Measurements from ENCODE around the gene KCNH5.

KCNH5 gene

DNA sequence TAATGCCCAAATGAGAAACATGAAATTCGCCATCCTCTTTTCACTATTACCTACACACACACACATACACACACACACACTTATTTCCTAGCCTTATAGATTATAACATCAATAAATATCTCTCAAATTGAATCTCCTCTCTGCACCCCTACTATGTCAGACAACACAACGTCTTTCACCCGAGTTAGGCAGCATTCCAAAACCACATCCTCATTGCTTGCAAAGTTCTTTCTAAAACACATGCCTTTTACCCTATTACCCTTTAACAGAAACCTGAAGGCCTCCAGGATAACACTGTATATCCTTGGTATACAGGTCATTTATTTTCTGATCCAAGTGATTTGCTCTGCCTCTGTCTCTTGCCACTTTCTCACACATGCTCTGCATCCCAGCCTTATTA lies 56.3 kb downstream of the KCNH5 start:
- no peak for DNase-seq (ENCODE audit: low read depth)

DNA sequence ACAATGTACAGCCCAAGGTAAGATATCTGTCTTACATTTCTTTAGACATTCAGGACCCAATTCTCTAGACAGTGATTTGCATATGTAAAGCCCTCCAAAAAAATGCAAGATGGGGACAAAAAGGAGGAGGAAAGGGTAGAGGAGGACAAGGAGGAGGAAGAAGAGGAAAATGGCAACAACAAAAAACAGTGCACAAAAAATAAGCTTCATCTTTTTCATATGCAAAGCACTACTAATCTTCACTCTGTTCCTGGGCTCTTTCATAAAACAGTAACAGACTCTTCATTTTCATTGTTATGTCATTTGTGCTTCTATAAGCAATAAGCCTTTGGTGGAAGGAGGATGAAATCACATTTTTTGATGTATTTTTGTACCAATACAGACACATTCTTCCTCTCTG lies 61.4 kb downstream of the KCNH5 start:
- DNase-seq (ENCODE audit: low read depth), result no peak

DNA sequence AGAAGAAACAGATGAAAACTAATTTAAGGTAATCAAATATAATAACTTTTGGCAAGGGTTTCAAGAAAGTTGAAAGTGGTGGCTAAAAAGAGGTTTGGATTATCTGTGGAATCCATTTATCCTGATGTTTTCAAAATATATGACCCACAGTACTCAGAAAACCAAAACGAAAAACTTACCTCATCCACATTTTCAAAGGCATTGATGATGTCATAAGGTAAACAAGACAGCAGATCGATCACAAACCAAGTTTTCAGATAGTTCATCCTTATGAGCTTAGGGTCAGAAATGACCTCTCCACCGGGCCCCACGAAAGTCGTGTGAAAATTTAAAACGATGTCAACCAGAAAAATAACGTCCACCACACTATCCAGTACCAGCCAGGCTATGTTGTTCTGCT lies 64.6 kb downstream of the KCNH5 start:
- DNase-seq (ENCODE audit: low read depth), result no peak

GRCh38 chr14:62957562-62957961 lies 87.7 kb downstream of the KCNH5 start:
- DNase-seq (ENCODE audit: low read depth), result no peak

- no peak for DNase-seq (ENCODE audit: low read depth)
Observed at GRCh38 chr14:62956413-62956812, 88.8 kb downstream of the KCNH5 start.

GRCh38 chr14:62954165-62954564 lies 91.1 kb downstream of the KCNH5 start:
- no peak for DNase-seq (ENCODE audit: low read depth)

GRCh38 chr14:62952226-62952625 lies 93.0 kb downstream of the KCNH5 start:
- no peak for DNase-seq (ENCODE audit: low read depth)

DNA sequence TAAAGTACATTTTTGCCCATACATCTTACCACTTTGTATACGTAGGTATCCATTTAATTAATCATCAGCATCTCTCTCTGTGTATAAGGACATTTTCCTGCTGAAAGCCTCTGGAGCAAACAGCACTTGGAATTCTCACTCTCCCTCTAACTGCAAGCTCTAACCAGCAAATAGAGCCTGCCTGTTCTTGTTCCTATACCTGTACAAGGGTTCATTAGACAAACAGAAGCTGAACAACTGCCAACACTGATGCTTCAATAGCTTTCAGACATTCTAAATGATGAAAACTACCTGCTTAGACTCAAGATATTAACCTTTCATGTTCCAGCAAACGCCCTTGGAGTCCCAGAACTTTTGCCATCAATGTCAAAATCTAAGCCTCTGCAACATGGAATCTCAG lies 98.0 kb downstream of the KCNH5 start:
- no peak for DNase-seq (ENCODE audit: low read depth)

DNA sequence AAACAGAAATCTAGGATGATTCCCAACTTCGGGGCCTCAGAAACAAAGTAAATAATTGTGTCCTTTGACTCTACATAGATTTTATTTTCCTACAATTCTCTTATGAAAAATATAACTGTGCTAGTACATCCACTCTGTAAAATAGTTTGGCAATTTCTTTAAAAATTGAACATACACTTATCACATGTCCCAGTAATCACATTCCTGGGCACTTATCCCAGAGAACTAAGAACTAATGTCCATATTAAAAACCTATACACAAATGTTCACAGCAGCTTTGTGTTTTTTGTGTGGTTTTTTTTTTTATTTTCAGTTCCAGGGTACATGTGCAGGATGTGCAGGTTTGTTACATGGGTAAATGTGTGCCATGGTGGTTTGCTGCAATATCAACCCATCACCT lies 99.0 kb downstream of the KCNH5 start:
- no peak for DNase-seq (ENCODE audit: low read depth)

GRCh38 chr14:62943202-62943601 lies 102.1 kb downstream of the KCNH5 start:
- DNase-seq (ENCODE audit: low read depth), result no peak

DNA sequence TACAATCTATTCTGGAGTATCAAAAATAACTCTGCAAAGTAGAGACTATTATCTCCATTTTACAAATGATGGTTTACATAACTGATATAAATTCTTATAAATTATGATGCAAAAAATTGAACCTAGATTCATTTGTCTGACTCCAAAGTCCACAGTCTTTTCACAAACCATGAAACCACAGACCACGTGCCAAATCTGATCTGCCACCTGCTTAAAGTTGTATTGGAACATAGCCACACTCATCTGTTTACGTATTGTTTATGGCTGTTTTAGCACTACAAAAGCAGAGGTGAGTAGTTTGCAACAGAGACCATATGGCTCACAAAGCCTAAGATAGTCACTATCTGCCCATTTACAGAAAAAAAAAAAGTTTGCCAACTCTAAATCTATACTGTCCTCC lies 105.3 kb downstream of the KCNH5 start:
- DNase-seq (ENCODE audit: low read depth), result no peak

- DNase-seq (ENCODE audit: low read depth), result no peak
Observed at GRCh38 chr14:62938778-62939177, 106.5 kb downstream of the KCNH5 start.

DNA sequence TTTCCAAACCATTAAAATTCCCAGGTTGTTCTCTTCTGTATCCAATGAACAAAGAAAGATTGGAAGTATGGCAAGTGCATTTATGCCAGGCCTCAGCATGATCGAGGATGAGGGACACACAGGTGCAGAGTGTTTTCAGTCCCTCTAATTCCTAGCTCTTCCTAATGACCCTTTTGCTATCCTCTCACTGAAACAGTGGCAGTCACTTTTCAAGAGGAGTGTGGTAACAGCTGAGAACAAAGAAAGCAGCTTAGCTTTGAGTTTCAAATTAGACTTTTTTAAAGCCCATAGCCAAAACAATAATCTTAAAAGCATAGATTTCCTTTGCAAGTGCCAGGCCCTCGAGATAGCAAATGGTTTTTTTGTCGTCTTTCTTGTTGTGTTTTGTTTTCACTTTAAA lies 110.8 kb downstream of the KCNH5 start:
- no peak for DNase-seq (ENCODE audit: low read depth)

GRCh38 chr14:62921466-62921865 lies 123.8 kb downstream of the KCNH5 start:
- no peak for DNase-seq (ENCODE audit: low read depth)

GRCh38 chr14:62916551-62916950 lies 128.7 kb downstream of the KCNH5 start:
- DNase-seq (ENCODE audit: low read depth), result no peak

DNA sequence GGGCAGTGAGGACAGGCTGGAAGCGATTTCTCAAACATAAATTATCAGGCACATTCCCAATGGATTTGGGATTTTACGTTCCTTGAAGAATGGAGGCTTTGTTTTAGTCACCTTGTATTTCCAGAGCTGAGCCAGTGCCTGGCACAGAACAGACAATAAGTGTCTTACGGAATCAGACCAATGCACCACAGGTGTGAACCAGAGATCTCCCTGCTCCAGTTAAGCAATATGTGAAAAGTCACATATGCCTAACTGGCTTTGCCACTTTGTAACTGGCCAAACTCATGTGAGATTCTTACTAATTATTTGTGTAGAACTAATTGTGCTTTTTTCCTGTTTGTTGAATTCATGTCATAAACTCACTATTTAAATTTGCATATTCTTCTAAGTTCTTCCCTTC lies 130.4 kb downstream of the KCNH5 start:
- no peak for DNase-seq (ENCODE audit: low read depth)

- no peak for DNase-seq (ENCODE audit: low read depth)
Observed at GRCh38 chr14:62914025-62914424, 131.2 kb downstream of the KCNH5 start.

GRCh38 chr14:62908506-62908905 lies 136.8 kb downstream of the KCNH5 start:
- DNase-seq (ENCODE audit: low read depth), result no peak

GRCh38 chr14:62905566-62905965 lies 139.7 kb downstream of the KCNH5 start:
- DNase-seq (ENCODE audit: low read depth), result no peak

GRCh38 chr14:62897771-62898170 lies 147.5 kb downstream of the KCNH5 start:
- no peak for DNase-seq (ENCODE audit: low read depth)

DNA sequence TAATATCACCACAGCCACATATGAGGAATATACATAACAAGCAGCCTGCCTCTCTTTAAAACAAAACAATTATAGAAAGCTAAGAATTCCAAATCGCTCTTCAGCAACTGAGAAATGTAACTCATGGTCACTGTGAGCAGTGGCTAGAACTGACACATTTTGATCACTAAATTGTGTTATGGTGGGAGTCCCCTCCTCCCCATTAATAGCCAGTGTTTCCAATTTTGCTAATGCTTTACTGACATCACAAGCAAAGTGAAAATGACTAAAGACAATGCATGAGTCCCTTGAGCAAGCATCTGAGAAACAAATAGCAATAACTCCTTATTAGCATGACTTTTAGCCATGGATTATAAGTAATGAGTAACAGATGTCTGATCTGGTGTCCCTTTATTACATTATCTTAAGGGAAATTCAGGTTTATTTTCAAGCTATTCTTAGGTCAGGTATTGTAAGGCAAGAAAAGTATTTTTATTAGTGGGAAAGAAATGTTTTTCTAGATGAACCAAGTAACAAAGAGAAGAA lies 148.3 kb downstream of the KCNH5 start:
- no peak for DNase-seq (ENCODE audit: low read depth)

DNA sequence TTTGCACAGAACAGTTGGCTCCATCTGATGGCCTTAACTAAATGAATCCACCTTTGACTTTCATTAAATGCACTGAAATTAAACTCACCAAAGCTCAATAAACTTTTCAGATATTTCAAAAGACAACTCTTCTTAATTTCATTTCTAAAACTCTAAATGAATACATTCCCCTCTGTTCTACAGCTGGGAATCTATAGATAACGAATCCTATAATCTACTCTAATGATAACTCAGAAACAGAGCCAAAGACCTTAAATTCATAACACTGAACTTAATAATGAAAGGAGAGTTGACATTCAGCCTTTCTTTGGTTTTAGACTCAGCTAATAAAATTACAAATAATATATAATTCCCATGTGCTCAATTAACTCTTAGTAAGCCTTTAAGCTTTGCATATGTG lies 150.5 kb downstream of the KCNH5 start:
- DNase-seq (ENCODE audit: low read depth), result no peak

DNA sequence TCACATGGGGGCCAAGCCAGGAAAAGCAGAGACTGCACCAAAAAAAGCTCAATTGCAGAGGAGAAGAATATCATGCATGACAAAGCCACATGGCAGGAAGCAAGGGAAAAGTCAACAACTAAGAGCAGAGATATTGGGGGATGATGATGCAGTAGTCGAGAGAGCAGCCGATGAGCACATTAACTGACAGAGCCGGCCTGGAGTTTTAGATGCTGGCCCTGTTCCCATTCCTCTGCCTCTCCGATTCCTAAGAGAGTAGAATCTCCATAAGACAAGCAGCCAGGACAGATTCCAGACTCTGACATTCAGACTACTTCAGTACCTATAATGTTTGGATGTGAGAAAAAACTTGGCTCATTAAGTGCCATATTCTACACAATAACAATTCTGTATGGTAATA lies 155.9 kb downstream of the KCNH5 start:
- no peak for DNase-seq (ENCODE audit: low read depth)

- DNase-seq (ENCODE audit: low read depth), result no peak
Observed at GRCh38 chr14:62886461-62886860, 158.8 kb downstream of the KCNH5 start.

- DNase-seq (ENCODE audit: low read depth), result no peak
Observed at GRCh38 chr14:62885451-62885850, 159.8 kb downstream of the KCNH5 start.

All from T follicular helper cell (primary cell).